Activated CD8-positive, alpha-beta memory T cell treated with anti-CD3 and anti-CD28 coated beads for 4 hours (primary cell): Measurements from ENCODE around the gene FAM78A.
"Not testable (repeated sequence)": the region's sequence is repeated elsewhere in the genome, so short reads cannot be mapped to it uniquely, and the experiment has no call there.

ENCODE experiments used
- DNase-seq, 2 donors: peaks; one replicate each; pipeline ENCODE4 v3.0.0-alpha.2; 2020; ENCODE audit warnings: low read depth in 2 of 2

The FAM78A gene

GRCh38 chr9:131264231-131264630 lies 12.1 kb downstream of the FAM78A start:
- DNase-seq, result no peak

- DNase-seq, result no peak
Observed at GRCh38 chr9:131263701-131264100, 12.6 kb downstream of the FAM78A start.

GRCh38 chr9:131263033-131263343 lies 13.3 kb downstream of the FAM78A start:
- not testable (repeated sequence) for DNase-seq

GRCh38 chr9:131262327-131263032 lies 13.8 kb downstream of the FAM78A start:
- no peak for DNase-seq

- DNase-seq, result no peak
Observed at GRCh38 chr9:131260751-131261452, 15.4 kb downstream of the FAM78A start.

- DNase-seq, result no peak
Observed at GRCh38 chr9:131259916-131260597, 16.3 kb downstream of the FAM78A start.

GRCh38 chr9:131259432-131259898 lies 16.8 kb downstream of the FAM78A start:
- DNase-seq, result no peak

GRCh38 chr9:131258698-131259431 lies 17.4 kb downstream of the FAM78A start:
- DNase-seq, result no peak

- no peak for DNase-seq
Observed at GRCh38 chr9:131258186-131258585, 18.1 kb downstream of the FAM78A start.

- DNase-seq, result no peak
Observed at GRCh38 chr9:131257266-131258025, 18.9 kb downstream of the FAM78A start.

- DNase-seq, result no peak
Observed at GRCh38 chr9:131255676-131256197, 20.6 kb downstream of the FAM78A start.

GRCh38 chr9:131254626-131255025 lies 21.7 kb downstream of the FAM78A start:
- no peak for DNase-seq

GRCh38 chr9:131253891-131254491 lies 22.3 kb downstream of the FAM78A start:
- DNase-seq, result no peak

GRCh38 chr9:131252120-131252519 lies 24.2 kb downstream of the FAM78A start:
- DNase-seq, result no peak

- no peak for DNase-seq
Observed at GRCh38 chr9:131246618-131247017, 29.7 kb downstream of the FAM78A start.

GRCh38 chr9:131244331-131244730 lies 32.0 kb downstream of the FAM78A start:
- not testable (repeated sequence) for DNase-seq

- no peak for DNase-seq
Observed at GRCh38 chr9:131240047-131240921, 36.0 kb downstream of the FAM78A start.

GRCh38 chr9:131239161-131239975 lies 36.9 kb downstream of the FAM78A start:
- DNase-seq, result no peak
